OCI-LY7 (cell line): Measurements from ENCODE around the gene RPL32. TPM values are rescaled to one million over a fixed set of nuclear protein-coding genes. Genes with fewer than 3 reads are reported as not detected.

Experiments used
- BruUV-seq: library from RNA; stranded (reverse); fragments of 400-500 nt; replicated peaks from 2 replicates; lab custom pipeline; 2021; lab: Mats Ljungman, UMichigan
- CTCF ChIA-PET: fragments of 300-600 bp; sonication (Branson Sonifier 250); formaldehyde crosslinking; loops from one replicate; lab custom pipeline; 2022; ENCODE audit warnings: antibody characterized with exemption; ENCODE audit not compliant: unreplicated experiment; lab: Charles Lee
- POLR2A ChIA-PET: fragments of 300-600 bp; sonication (Branson Sonifier 250); formaldehyde crosslinking; loops from one replicate; lab custom pipeline; 2022; ENCODE audit warnings: antibody characterized with exemption; lab: Charles Lee
- DNase-seq: peaks from one replicate; pipeline ENCODE4 v3.0.0-alpha.2; 2015; ENCODE audit warnings: low spot score
- H2AFZ ChIP-seq: fragments of 200-600 bp; sonication (generic), shearing (Covaris generic); 2 replicates; pipeline ENCODE4 v1.6.1; 2014; ENCODE audit warnings: mild to moderate bottlenecking, antibody characterized with exemption, low read length, moderate library complexity
- H3K27ac ChIP-seq: fragments of 200-600 bp; sonication (generic); 2 replicates; pipeline ENCODE4 v1.5.1; 2014; ENCODE audit warnings: mixed run types, low read depth, mild to moderate bottlenecking, moderate library complexity, low read length, inconsistent platforms; ENCODE audit not compliant: poor library complexity, severe bottlenecking
- H3K36me3 ChIP-seq: fragments of 200-600 bp; sonication (generic); 2 replicates; pipeline ENCODE4 v1.6.1; 2014; ENCODE audit warnings: mild to moderate bottlenecking, antibody characterized with exemption, low read length, moderate library complexity, mixed read lengths; ENCODE audit not compliant: insufficient read depth
- H3K4me1 ChIP-seq: fragments of 200-600 bp; sonication (generic); 2 replicates; pipeline ENCODE4 v1.5.1; 2014; ENCODE audit warnings: mild to moderate bottlenecking, low read length; ENCODE audit not compliant: insufficient read depth, poor library complexity, severe bottlenecking
- H3K4me2 ChIP-seq: fragments of 200-600 bp; sonication (generic); 2 replicates; pipeline ENCODE4 v1.6.1; 2014; ENCODE audit warnings: mild to moderate bottlenecking, low read length
- H3K4me3 ChIP-seq: fragments of 200-600 bp; sonication (generic); 2 replicates; pipeline ENCODE4 v1.5.1; 2014; ENCODE audit warnings: mild to moderate bottlenecking, low read depth, low read length; ENCODE audit not compliant: poor library complexity, severe bottlenecking
- H3K79me2 ChIP-seq: fragments of 200-600 bp; sonication (generic); 2 replicates; pipeline ENCODE4 v1.6.1; 2016; ENCODE audit warnings: low read depth, mild to moderate bottlenecking, low read length, moderate library complexity, mixed read lengths; ENCODE audit not compliant: insufficient read depth
- H3K9me2 ChIP-seq: fragments of 200-600 bp; sonication (generic); 2 replicates; pipeline ENCODE4 v1.6.1; 2016; ENCODE audit warnings: mild to moderate bottlenecking, low read length, mixed read lengths; ENCODE audit not compliant: insufficient read depth
- H3K9me3 ChIP-seq: fragments of 200-600 bp; sonication (generic); 2 replicates; pipeline ENCODE4 v1.6.1; 2014; ENCODE audit warnings: mild to moderate bottlenecking, mixed run types, low read length, mixed read lengths
- H4K20me1 ChIP-seq: fragments of 200-600 bp; sonication (generic); 2 replicates; pipeline ENCODE4 v1.6.1; 2014; ENCODE audit warnings: mild to moderate bottlenecking, antibody characterized with exemption, low read length, moderate library complexity, mixed read lengths; ENCODE audit not compliant: insufficient read depth
- CTCF ChIP-seq: fragments of 200-600 bp; sonication (generic); conservative IDR thresholded peaks from 2 replicates; pipeline ENCODE4 v1.5.1; 2014; ENCODE audit warnings: mild to moderate bottlenecking, antibody characterized with exemption, low read length, moderate library complexity, mixed read lengths
- EZH2phosphoT487 ChIP-seq: fragments of 200-600 bp; sonication (generic); IDR thresholded peaks from 2 replicates; pipeline ENCODE4 v1.6.1; 2018; ENCODE audit warnings: low read depth, borderline replicate concordance, mild to moderate bottlenecking, mixed run types, antibody characterized with exemption, low read length, moderate library complexity, mixed read lengths
- intact Hi-C: fragments of 100-400 bp; cut with micrococcal nuclease; formaldehyde crosslinking; loops from one replicate; pipeline ENCODE4 v1.10.0; 2022; ENCODE audit not compliant: unreplicated experiment
- total RNA-seq, 2 experiments: library from RNA; depleted of rRNA in 1 of 2; stranded (reverse); fragments of >200 nt in 1 of 2; shearing (Covaris generic) in 1 of 2; gene quantifications; 2 replicates each; pipeline ENCODE4 v1.2.3, GENCODE V29; 2014 to 2022

The RPL32 gene
- total RNA-seq, 2 experiments from 2014 or later, result 2,099 to 3,717 TPM

GRCh38 chr3:12877040-12877439 is 35.7 kb upstream of the RPL32 start:
- ChIA-PET POLR2A (no interaction called here), CTCF (interaction anchor here (1.1 kb wide), 1 partner anchor 14 kb away, joined by 3 read pairs; no protein-coding TSS in a partner anchor)
- Histone ChIP-seq H3K4me2 (no peak overlapping the region), H3K4me1 (peaks cover under 1% of the 10 kb centered on the region), H4K20me1 (no peaks in the 10 kb centered on the region), H3K79me2 (no peaks in the 10 kb centered on the region), H3K36me3 (no peaks in the 10 kb centered on the region), H3K9me3 (no peaks in the 10 kb centered on the region), H3K27ac (no peak overlapping the region), H3K9me2 (no peaks in the 10 kb centered on the region), H3K4me3 (no peak overlapping the region), H2AFZ (no peak overlapping the region)
- no TSS peak for BruUV-seq
- intact Hi-C loops, result no loop called here
- TF ChIP-seq EZH2phosphoT487 (no peak), CTCF (no peak)
- no peak for DNase-seq

GRCh38 chr3:12875857-12876836 is 34.8 kb upstream of the RPL32 start:
- POLR2A ChIA-PET, result no interaction called here
- H3K27ac ChIP-seq, result no peak overlapping the region
- intact Hi-C loops, result no loop called here
- no peaks in the 10 kb centered on the region for H3K36me3 ChIP-seq
- TF ChIP-seq CTCF, result peak; percentile 62
- no peak for TF ChIP-seq EZH2phosphoT487
- peak; percentile 24 for DNase-seq
- H3K4me3 ChIP-seq, result no peak overlapping the region
- CTCF ChIA-PET, result no interaction called here
- H3K4me2 ChIP-seq, result no peak overlapping the region
- no TSS peak for BruUV-seq
- H3K4me1 ChIP-seq, result no peaks in the 10 kb centered on the region
- no peaks in the 10 kb centered on the region for H4K20me1 ChIP-seq
- no peaks in the 10 kb centered on the region for H3K79me2 ChIP-seq
- H3K9me3 ChIP-seq, result no peaks in the 10 kb centered on the region
- H2AFZ ChIP-seq, result no peak overlapping the region
- H3K9me2 ChIP-seq, result no peaks in the 10 kb centered on the region
